Thoracic aorta (tissue), 2 donors: Measurements from ENCODE around the gene DPP6. TPM values are rescaled to one million over a fixed set of nuclear protein-coding genes. Genes with fewer than 3 reads are reported as not detected.

Experiments
- ATAC-seq: fragments of 150-250 bp; one replicate; pipeline ENCODE4 v1.8.0; 2017; ENCODE audit warnings: low read depth; ENCODE audit not compliant: insufficient number of reproducible peaks, low FRiP score
- DNase-seq: peaks from one replicate; pipeline ENCODE4 v3.0.0-alpha.2; 2020; ENCODE audit warnings: low spot score
- H3K27ac ChIP-seq, 2 donors: fragments of 200-600 bp; sonication (generic); 1 replicate in 1 of 2; 2 replicates in 1 of 2; pipeline ENCODE4 v1.5.1; 2016; ENCODE audit warnings: mild to moderate bottlenecking in 2 of 2, moderate library complexity in 2 of 2
- H3K27me3 ChIP-seq: fragments of 200-600 bp; sonication (generic); replicated peaks from 2 replicates; pipeline ENCODE4 v1.6.0; 2016; ENCODE audit warnings: mild to moderate bottlenecking; ENCODE audit not compliant: insufficient read depth
- H3K36me3 ChIP-seq: fragments of 200-600 bp; sonication (generic); one replicate; pipeline ENCODE4 v1.5.1; 2016
- H3K4me1 ChIP-seq, 2 donors: fragments of 200-600 bp; sonication (generic); 1 replicate in 1 of 2; 2 replicates in 1 of 2; pipeline versions ENCODE4 v1.5.1 to v1.6.0; 2016; ENCODE audit warnings: low read depth in 2 of 2, mild to moderate bottlenecking in 1 of 2; ENCODE audit not compliant: control insufficient read depth in 1 of 2
- H3K4me3 ChIP-seq: fragments of 200-600 bp; sonication (generic); 2 replicates; pipeline ENCODE4 v1.5.1; 2016; ENCODE audit warnings: mild to moderate bottlenecking
- H3K9me3 ChIP-seq: fragments of 200-600 bp; sonication (generic); 2 replicates; pipeline ENCODE4 v1.5.1; 2016
- total RNA-seq, 2 donors: library from RNA; depleted of rRNA; stranded (reverse); fragments of >200 nt; gene quantifications; one replicate each; pipeline versions ENCODE4 v1.1.0 to v1.2.3, GENCODE V29; 2016
- TF ChIP-seq, protein P1 (sequence below): fragments of 200-600 bp; sonication (generic); IDR thresholded peaks from one replicate; pipeline ENCODE4 v1.5.1; 2019; ENCODE audit warnings: antibody characterized with exemption

The DPP6 gene
- total RNA-seq, 2 donors from 2014 or later = not detected

DNA sequence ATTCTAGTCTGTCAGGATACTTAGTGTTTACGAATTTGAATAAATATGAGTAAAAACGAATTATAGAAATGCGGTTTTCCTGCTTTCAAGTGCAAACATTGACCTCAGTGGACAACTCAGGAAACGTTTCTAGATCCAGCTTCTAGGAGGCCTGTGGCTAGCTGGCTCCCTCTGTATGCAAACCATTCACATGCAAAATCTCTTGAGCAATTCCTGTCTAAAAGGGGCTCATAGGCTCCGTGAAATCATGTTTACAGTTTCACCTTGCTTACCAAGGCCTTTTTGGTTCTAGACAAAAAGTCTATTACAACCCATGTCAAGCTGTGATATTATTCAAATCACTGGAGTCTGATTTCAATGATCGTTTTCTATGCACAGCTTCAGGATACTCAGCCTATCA is 364.5 kb downstream of the DPP6 start:
- Histone ChIP-seq H3K4me1 (no peaks in the 10 kb centered on the region), H3K27ac (no peak overlapping the region), H3K4me3 (no peak overlapping the region), H3K27me3 (no peaks in the 10 kb centered on the region), H3K36me3 (no peaks in the 10 kb centered on the region), H3K9me3 (no peaks in the 10 kb centered on the region)
- TF ChIP-seq, protein P1, sequence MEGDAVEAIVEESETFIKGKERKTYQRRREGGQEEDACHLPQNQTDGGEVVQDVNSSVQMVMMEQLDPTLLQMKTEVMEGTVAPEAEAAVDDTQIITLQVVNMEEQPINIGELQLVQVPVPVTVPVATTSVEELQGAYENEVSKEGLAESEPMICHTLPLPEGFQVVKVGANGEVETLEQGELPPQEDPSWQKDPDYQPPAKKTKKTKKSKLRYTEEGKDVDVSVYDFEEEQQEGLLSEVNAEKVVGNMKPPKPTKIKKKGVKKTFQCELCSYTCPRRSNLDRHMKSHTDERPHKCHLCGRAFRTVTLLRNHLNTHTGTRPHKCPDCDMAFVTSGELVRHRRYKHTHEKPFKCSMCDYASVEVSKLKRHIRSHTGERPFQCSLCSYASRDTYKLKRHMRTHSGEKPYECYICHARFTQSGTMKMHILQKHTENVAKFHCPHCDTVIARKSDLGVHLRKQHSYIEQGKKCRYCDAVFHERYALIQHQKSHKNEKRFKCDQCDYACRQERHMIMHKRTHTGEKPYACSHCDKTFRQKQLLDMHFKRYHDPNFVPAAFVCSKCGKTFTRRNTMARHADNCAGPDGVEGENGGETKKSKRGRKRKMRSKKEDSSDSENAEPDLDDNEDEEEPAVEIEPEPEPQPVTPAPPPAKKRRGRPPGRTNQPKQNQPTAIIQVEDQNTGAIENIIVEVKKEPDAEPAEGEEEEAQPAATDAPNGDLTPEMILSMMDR = no peak
- no peak for ATAC-seq
- no peak for DNase-seq

DNA sequence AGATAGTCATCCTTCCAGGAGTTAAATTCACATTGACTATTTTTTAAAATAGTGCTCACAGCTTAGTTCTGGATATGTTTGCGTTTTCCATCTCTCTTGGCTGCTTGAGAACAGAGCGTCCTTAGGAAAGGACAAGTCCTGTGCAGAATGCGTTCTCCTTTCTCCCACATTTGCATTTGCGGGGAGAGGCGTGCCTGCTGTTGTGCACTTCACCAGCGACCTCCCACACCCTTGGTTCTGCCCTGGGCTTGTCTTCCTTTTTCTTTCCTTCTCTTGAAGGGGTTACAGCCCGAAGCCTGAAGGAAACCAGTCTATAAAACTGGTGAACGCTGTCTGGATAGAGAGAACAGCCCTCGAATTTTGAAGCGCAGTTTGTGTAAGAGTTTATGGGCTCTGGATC is 367.1 kb downstream of the DPP6 start:
- Histone ChIP-seq H3K36me3 (no peaks in the 10 kb centered on the region), H3K4me3 (no peak overlapping the region), H3K27me3 (no peaks in the 10 kb centered on the region), H3K9me3 (no peaks in the 10 kb centered on the region), H3K27ac (no peak overlapping the region), H3K4me1 (no peaks in the 10 kb centered on the region)
- no peak for DNase-seq
- ATAC-seq = no peak
- TF ChIP-seq, protein P1 = no peak

DNA sequence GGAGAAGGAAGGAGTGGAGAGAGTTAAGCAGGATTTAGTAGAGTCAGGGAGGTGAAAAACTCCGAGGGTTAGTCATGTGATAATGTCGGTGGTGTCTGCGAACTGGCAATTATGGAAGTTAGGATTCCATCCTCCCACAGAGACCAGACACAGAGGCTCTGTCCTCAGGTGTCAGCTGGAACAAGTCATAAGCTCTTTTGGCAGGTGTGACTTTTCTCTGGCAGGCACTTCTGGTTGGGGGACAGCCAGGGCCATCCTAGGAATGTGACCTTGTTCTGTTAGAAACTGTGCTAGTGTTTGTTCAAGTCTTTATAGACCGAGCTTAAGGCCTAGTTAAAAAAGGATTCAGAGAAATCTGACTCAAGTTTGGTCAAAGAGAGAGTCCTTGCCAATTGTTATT is 371.0 kb downstream of the DPP6 start:
- ATAC-seq (no peak), DNase-seq (no peak)
- H3K4me1 ChIP-seq = no peaks in the 10 kb centered on the region
- H3K27ac ChIP-seq = no peak overlapping the region
- H3K9me3 ChIP-seq = no peaks in the 10 kb centered on the region
- TF ChIP-seq, protein P1 = no peak
- H3K27me3 ChIP-seq = no peaks in the 10 kb centered on the region
- H3K36me3 ChIP-seq = no peaks in the 10 kb centered on the region
- H3K4me3 ChIP-seq = no peak overlapping the region

DNA sequence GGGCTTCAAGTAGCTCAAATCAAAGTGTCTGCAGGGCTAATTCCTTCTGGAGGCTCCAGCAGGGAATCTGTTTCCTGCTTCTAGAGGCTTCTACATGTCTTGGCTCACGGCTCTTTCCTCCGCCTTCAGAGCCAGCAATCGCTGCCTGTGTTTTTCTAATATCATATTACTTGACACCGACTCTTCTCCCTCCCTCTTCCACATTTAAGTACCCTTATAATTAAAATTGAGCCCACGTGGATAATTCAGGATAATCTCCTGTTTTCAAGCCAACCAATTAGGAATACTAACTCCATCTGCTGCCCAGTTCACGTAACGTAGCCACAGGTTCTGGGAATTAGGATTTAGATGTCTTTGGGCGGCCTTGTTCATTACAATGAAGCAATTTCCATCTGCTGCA is 372.2 kb downstream of the DPP6 start:
- Histone ChIP-seq H3K4me1 (no peaks in the 10 kb centered on the region), H3K9me3 (no peaks in the 10 kb centered on the region), H3K27ac (no peak overlapping the region), H3K4me3 (no peak overlapping the region), H3K36me3 (no peaks in the 10 kb centered on the region), H3K27me3 (no peaks in the 10 kb centered on the region)
- ATAC-seq (no peak), DNase-seq (no peak)
- TF ChIP-seq, protein P1 = no peak

DNA sequence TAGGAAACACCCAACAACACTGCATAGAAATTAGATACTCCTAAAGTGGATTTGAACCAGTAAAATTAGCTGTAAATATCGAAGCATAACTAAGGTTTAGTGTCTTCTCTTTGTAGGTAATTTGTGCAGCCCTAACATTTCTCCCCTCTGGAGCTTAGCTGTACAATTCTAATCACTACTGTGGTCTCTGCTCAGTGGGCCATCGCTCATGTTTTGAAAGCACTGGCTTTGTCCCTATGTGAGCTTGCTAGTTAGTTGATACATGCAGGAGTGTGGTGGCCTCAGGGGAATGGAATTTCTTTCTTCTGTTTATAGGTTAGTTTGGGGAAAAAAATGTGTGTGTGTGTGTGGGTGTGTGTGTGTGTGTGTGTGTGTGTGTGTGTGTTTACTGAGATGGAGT is 373.1 kb downstream of the DPP6 start:
- DNase-seq (no peak), ATAC-seq (no peak)
- no peak overlapping the region for H3K27ac ChIP-seq
- H3K36me3 ChIP-seq = no peaks in the 10 kb centered on the region
- H3K4me1 ChIP-seq = no peaks in the 10 kb centered on the region
- H3K9me3 ChIP-seq = no peaks in the 10 kb centered on the region
- TF ChIP-seq, protein P1 = no peak
- no peaks in the 10 kb centered on the region for H3K27me3 ChIP-seq
- H3K4me3 ChIP-seq = no peak overlapping the region
